ENCODE data around the gene EPHB4. TPM values are rescaled to one million over a fixed set of nuclear protein-coding genes. Genes with fewer than 3 reads are reported as not detected.
"Not testable (repeated sequence)": the region's sequence is repeated elsewhere in the genome, so short reads cannot be mapped to it uniquely, and the experiment has no call there.

The EPHB4 gene
- total and polyA plus RNA-seq, 9 donors, result 39.0 to 74.9 (median 55.5) TPM

GRCh38 chr7:100855515-100855914, 28.2 kb upstream of the EPHB4 start:
- DNase-seq, result no peak
- Histone ChIP-seq H3K4me1 (ENCODE audit: control insufficient read depth, insufficient read depth, low read length) (peaks cover 14% of the 10 kb centered on the region), H3K9me3 (replicated peaks; ENCODE audit: control insufficient read depth, low read depth, low read length) (no peaks in the 10 kb centered on the region), H3K36me3 (ENCODE audit: control insufficient read depth, insufficient read depth, low read length) (peaks cover 22% of the 10 kb centered on the region), H3K27me3 (ENCODE audit: control insufficient read depth, insufficient read depth, low read length) (no peaks in the 10 kb centered on the region), H3K4me3 (ENCODE audit: low read length) (no peak overlapping the region), H3K27ac (ENCODE audit: low read length) (no peak overlapping the region)
- WGBS (ENCODE audit: insufficient coverage), result 83% methylated on average over 9 of the region's 10 CpGs

- WGBS (ENCODE audit: insufficient coverage), result 93% methylated on average over 8 of the region's 9 CpGs
These were observed 27.6 kb upstream of the EPHB4 start for GRCh38 chr7:100854899-100855298.

GRCh38 chr7:100854146-100854895, 27.0 kb upstream of the EPHB4 start:
- Histone ChIP-seq H3K27me3 (ENCODE audit: control insufficient read depth, insufficient read depth, low read length) (no peaks in the 10 kb centered on the region), H3K36me3 (ENCODE audit: control insufficient read depth, insufficient read depth, low read length) (peaks cover 13% of the 10 kb centered on the region), H3K4me3 (ENCODE audit: low read length) (no peak overlapping the region), H3K4me1 (ENCODE audit: control insufficient read depth, insufficient read depth, low read length) (peaks cover 14% of the 10 kb centered on the region), H3K27ac (ENCODE audit: low read length) (no peak overlapping the region), H3K9me3 (replicated peaks; ENCODE audit: control insufficient read depth, low read depth, low read length) (no peaks in the 10 kb centered on the region)
- DNase-seq, result no peak
- WGBS (ENCODE audit: insufficient coverage), result 83% methylated on average over 6 of the region's 14 CpGs

More at GRCh38 chr7:100854899-100855298, 27.6 kb upstream of the EPHB4 start:
- not testable (repeated sequence) for H3K9me3 ChIP-seq (replicated peaks; ENCODE audit: control insufficient read depth, low read depth, low read length); H3K4me3 ChIP-seq (ENCODE audit: low read length); H3K27me3 ChIP-seq (ENCODE audit: control insufficient read depth, insufficient read depth, low read length); H3K27ac ChIP-seq (ENCODE audit: low read length); DNase-seq
- peaks cover 14% of the 10 kb centered on the region for H3K4me1 ChIP-seq (ENCODE audit: control insufficient read depth, insufficient read depth, low read length)
- peaks cover 16% of the 10 kb centered on the region for H3K36me3 ChIP-seq (ENCODE audit: control insufficient read depth, insufficient read depth, low read length)

- Histone ChIP-seq H3K4me3 (ENCODE audit: low read length) (peak within 1 kb of the TSS; percentile 69), H3K9me3 (replicated peaks; ENCODE audit: control insufficient read depth, low read depth, low read length) (no peaks in the 10 kb centered on the region), H3K36me3 (ENCODE audit: control insufficient read depth, insufficient read depth, low read length) (peaks cover 3% of the 10 kb centered on the region), H3K27me3 (ENCODE audit: control insufficient read depth, insufficient read depth, low read length) (no peaks in the 10 kb centered on the region), H3K4me1 (ENCODE audit: control insufficient read depth, insufficient read depth, low read length) (peaks cover 14% of the 10 kb centered on the region), H3K27ac (ENCODE audit: low read length) (peak within 1 kb of the TSS; percentile 47)
- WGBS (ENCODE audit: insufficient coverage), result under 1% methylated on average over 66 of the region's 71 CpGs
- peak; percentile 97 for DNase-seq
These were observed 24.9 kb upstream of the EPHB4 start, which contains the start of gene SLC12A9 for GRCh38 chr7:100852048-100852872. Gene SLC12A9, plus strand, starts transcription at chr7:100852713. Its CDS starts 1,485 bp downstream, at chr7:100854198.

GRCh38 chr7:100847360-100847759, 20.0 kb upstream of the EPHB4 start:
- H3K4me1 ChIP-seq (ENCODE audit: control insufficient read depth, insufficient read depth, low read length), result peaks cover 7% of the 10 kb centered on the region
- H3K36me3 ChIP-seq (ENCODE audit: control insufficient read depth, insufficient read depth, low read length), result no peaks in the 10 kb centered on the region

GRCh38 chr7:100840470-100841100, 13.3 kb upstream of the EPHB4 start:
- Histone ChIP-seq H3K36me3 (ENCODE audit: control insufficient read depth, insufficient read depth, low read length) (no peaks in the 10 kb centered on the region), H3K4me1 (ENCODE audit: control insufficient read depth, insufficient read depth, low read length) (peaks cover 16% of the 10 kb centered on the region), H3K27ac (ENCODE audit: low read length) (no peak overlapping the region), H3K4me3 (ENCODE audit: low read length) (no peak overlapping the region), H3K9me3 (replicated peaks; ENCODE audit: control insufficient read depth, low read depth, low read length) (no peaks in the 10 kb centered on the region), H3K27me3 (ENCODE audit: control insufficient read depth, insufficient read depth, low read length) (no peaks in the 10 kb centered on the region)
- DNase-seq, result no peak
- WGBS (ENCODE audit: insufficient coverage), result no CpG with 5 or more reads among the region's 8 CpGs

More at GRCh38 chr7:100847360-100847759, 20.0 kb upstream of the EPHB4 start:
- Histone ChIP-seq H3K27me3 (ENCODE audit: control insufficient read depth, insufficient read depth, low read length) (no peaks in the 10 kb centered on the region), H3K4me3 (ENCODE audit: low read length) (no peak overlapping the region), H3K27ac (ENCODE audit: low read length) (no peak overlapping the region), H3K9me3 (replicated peaks; ENCODE audit: control insufficient read depth, low read depth, low read length) (no peaks in the 10 kb centered on the region)
- 90% methylated on average over 3 of the region's 4 CpGs for WGBS (ENCODE audit: insufficient coverage)
- no peak for DNase-seq

- no peak overlapping the region for H3K27ac ChIP-seq (ENCODE audit: low read length)
- no peak overlapping the region for H3K4me3 ChIP-seq (ENCODE audit: low read length)
- H3K9me3 ChIP-seq (replicated peaks; ENCODE audit: control insufficient read depth, low read depth, low read length), result no peaks in the 10 kb centered on the region
- H3K36me3 ChIP-seq (ENCODE audit: control insufficient read depth, insufficient read depth, low read length), result no peaks in the 10 kb centered on the region
- H3K27me3 ChIP-seq (ENCODE audit: control insufficient read depth, insufficient read depth, low read length), result no peaks in the 10 kb centered on the region
- no peak for DNase-seq
- H3K4me1 ChIP-seq (ENCODE audit: control insufficient read depth, insufficient read depth, low read length), result peaks cover 16% of the 10 kb centered on the region
- 91% methylated on average over 14 of the region's 18 CpGs for WGBS (ENCODE audit: insufficient coverage)
These were observed 12.0 kb upstream of the EPHB4 start for GRCh38 chr7:100839361-100839760.

GRCh38 chr7:100837099-100837836, 9.9 kb upstream of the EPHB4 start:
- Histone ChIP-seq H3K36me3 (ENCODE audit: control insufficient read depth, insufficient read depth, low read length) (no peaks in the 10 kb centered on the region), H3K27me3 (ENCODE audit: control insufficient read depth, insufficient read depth, low read length) (no peaks in the 10 kb centered on the region), H3K4me3 (ENCODE audit: low read length) (peak overlapping the region; percentile 41), H3K27ac (ENCODE audit: low read length) (peak overlapping the region; percentile 95), H3K9me3 (replicated peaks; ENCODE audit: control insufficient read depth, low read depth, low read length) (no peaks in the 10 kb centered on the region), H3K4me1 (ENCODE audit: control insufficient read depth, insufficient read depth, low read length) (peaks cover 16% of the 10 kb centered on the region)
- peak; percentile 97 for DNase-seq
- WGBS (ENCODE audit: insufficient coverage), result under 1% methylated on average over 34 of the region's 37 CpGs

GRCh38 chr7:100836812-100837098, 9.4 kb upstream of the EPHB4 start:
- Histone ChIP-seq H3K27ac (ENCODE audit: low read length) (peak overlapping the region; percentile 95), H3K27me3 (ENCODE audit: control insufficient read depth, insufficient read depth, low read length) (no peaks in the 10 kb centered on the region), H3K4me3 (ENCODE audit: low read length) (peak overlapping the region; percentile 41), H3K4me1 (ENCODE audit: control insufficient read depth, insufficient read depth, low read length) (peaks cover 16% of the 10 kb centered on the region), H3K9me3 (replicated peaks; ENCODE audit: control insufficient read depth, low read depth, low read length) (no peaks in the 10 kb centered on the region), H3K36me3 (ENCODE audit: control insufficient read depth, insufficient read depth, low read length) (no peaks in the 10 kb centered on the region)
- no CpG with 5 or more reads among the region's 6 CpGs for WGBS (ENCODE audit: insufficient coverage)
- no peak for DNase-seq
